GM10248 (cell line): ENCODE results near the gene MAML3.

Experiments
- CTCF ChIA-PET: fragments of 300-600 bp; sonication (Branson Sonifier 250); formaldehyde crosslinking; extraction: SDS; loops from one replicate; lab custom pipeline; 2021; ENCODE audit warnings: antibody characterized with exemption; lab: Yijun Ruan, JAX
- POLR2A ChIA-PET: fragments of 350-650 bp; sonication (Branson Sonifier 250); formaldehyde crosslinking; extraction: SDS; loops from one replicate; lab custom pipeline; 2020; ENCODE audit warnings: antibody characterized with exemption; lab: Yijun Ruan, JAX
- DNase-seq: peaks from one replicate; pipeline ENCODE4 v3.0.0; 2012; ENCODE audit errors: extremely low spot score
- TF ChIP-seq, protein P1 (sequence below): IDR thresholded peaks from 2 replicates; pipeline ENCODE4 v1.5.1; 2012; ENCODE audit warnings: mild to moderate bottlenecking, low read depth; ENCODE audit errors: extremely low read depth, missing control alignments, control extremely low read depth

MAML3 gene

DNA sequence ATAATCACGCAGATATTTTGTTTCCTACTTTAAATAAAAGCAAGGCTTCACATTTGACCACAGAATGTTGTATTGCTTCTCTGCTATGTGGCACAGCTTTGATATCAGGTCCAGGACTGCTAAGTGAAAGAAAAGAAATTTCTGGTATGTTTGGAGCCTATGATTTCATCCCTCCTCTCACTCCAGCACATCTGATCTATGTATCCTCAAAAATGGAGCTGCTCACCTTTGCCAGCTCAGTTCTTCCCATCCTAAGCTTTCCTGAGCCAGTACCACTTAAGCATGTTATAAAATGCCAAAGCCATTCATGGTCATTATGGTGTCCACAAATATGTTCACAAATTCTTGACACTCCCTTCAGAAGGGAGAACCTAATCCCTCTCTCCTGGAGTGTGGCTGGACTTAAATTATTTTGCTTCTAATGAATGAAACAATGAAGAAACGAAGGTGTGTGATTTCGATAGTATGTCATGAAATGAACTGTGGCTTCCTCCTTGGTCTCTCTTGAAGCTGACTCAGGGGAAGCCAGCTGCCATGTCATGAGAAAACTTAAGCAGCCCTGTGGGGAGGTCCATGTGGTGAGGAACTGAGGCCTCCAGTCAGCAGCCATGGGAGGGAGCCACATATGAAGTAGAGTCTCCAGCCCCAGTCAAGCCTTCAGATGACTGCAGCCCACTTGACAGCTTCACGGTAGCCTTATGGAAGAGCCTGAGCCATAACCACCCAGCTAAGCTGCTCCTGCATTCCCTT lies 280.7 kb downstream of the MAML3 start:
- no peak for DNase-seq
- CTCF ChIA-PET, result no interaction called here
- POLR2A ChIA-PET, result no interaction called here
- TF ChIP-seq, protein P1, sequence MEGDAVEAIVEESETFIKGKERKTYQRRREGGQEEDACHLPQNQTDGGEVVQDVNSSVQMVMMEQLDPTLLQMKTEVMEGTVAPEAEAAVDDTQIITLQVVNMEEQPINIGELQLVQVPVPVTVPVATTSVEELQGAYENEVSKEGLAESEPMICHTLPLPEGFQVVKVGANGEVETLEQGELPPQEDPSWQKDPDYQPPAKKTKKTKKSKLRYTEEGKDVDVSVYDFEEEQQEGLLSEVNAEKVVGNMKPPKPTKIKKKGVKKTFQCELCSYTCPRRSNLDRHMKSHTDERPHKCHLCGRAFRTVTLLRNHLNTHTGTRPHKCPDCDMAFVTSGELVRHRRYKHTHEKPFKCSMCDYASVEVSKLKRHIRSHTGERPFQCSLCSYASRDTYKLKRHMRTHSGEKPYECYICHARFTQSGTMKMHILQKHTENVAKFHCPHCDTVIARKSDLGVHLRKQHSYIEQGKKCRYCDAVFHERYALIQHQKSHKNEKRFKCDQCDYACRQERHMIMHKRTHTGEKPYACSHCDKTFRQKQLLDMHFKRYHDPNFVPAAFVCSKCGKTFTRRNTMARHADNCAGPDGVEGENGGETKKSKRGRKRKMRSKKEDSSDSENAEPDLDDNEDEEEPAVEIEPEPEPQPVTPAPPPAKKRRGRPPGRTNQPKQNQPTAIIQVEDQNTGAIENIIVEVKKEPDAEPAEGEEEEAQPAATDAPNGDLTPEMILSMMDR, result no peak

DNA sequence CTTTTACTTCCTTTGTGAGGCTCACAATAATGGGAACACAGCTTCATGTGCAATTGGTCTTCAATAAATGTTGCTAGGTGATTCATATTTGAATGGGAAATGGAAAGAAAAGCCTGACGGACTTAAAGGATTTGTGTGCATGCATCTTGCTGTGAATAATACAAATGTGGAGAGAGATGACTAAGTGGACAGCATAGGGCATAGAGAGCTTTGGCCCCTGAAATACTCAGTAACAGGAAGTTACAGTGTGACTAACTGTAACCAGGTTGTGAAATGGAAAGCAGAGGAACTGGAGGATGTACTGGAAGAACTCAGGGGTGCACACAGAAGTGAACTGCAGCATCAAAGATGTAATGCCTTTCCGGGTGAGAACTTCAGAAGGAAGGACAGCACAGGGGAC lies 281.7 kb downstream of the MAML3 start:
- TF ChIP-seq, protein P1, result no peak
- no peak for DNase-seq
- ChIA-PET POLR2A (no interaction called here), CTCF (no interaction called here)

DNA sequence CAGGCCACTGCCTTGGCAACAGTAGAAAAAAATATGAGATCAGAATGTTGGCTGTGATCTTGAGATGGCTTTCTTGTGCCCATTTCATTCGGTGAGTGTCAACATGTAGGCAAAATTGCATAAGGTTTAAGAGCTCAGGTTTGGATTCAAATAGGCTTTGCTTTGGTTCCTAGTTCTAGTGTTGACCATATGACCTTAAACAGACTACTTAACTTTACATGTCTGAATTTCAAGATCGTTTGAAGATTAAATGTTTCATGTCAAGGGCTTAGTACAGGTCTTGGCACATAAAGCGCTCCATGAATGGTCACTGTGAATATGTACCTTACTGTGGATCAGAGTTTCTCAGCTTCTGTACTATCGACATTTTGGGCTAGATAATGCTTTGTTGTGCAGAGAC lies 284.2 kb downstream of the MAML3 start:
- TF ChIP-seq, protein P1, result no peak
- CTCF ChIA-PET, result no interaction called here
- no peak for DNase-seq
- POLR2A ChIA-PET, result no interaction called here

DNA sequence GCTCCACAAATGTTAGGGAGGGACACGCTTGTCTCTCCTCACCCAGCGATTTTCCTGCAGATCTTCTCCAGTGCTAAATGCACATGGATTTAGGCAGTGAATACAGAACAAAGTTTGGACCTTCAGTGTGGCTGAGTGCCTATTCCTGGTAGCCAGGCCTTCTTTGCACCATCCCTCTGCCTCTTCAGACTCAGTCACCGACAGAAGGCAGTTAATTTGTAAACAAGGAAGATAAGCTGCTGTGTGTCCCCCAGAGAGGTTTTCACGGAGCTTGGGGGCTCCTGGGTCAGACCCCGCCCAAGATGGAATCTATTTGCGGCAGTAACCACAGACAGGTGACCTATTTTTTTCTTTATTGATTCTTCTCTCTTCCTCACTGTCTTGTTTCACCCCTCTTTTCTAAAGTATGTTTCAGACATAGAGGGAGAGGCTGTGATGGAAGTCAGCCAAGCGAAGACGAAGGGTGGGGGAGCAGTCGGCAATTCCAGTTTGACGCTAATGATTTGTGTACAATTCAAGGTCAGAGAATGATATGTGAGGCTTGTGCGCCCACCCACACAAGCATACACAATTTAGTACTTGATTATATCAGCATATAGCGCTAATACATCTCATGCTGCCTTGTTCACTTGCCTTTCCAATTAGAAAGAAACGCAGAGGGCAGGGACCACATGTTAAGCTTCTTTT lies 287.6 kb downstream of the MAML3 start:
- CTCF ChIA-PET, result interaction anchor here (1.4 kb wide), 1 partner anchor 43 kb away, joined by 4 read pairs; no protein-coding TSS in a partner anchor
- TF ChIP-seq, protein P1, result no peak
- POLR2A ChIA-PET, result no interaction called here
- DNase-seq, result no peak

DNA sequence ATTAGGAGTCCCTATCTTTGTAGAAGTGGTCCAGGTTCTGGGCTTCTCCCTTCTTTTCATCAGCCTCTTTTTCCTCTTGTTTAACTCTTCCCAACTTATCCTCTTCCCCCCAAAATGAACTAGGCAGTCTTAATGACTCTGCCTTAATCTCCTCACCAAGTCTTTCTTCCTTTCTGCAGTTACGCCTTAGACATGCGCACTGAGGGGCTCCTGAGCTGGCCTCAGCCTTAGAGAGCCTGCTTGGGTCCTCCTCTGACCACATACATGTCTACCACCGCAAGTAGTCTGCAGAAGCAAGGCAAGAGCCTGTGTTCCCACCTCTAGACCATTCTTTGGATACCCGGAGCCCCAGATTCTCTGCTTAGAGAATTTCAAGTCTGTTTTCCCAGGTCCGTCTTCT lies 288.4 kb downstream of the MAML3 start:
- CTCF ChIA-PET, result no interaction called here
- DNase-seq, result no peak
- POLR2A ChIA-PET, result no interaction called here
- TF ChIP-seq, protein P1, result no peak

- TF ChIP-seq, protein P1, result no peak
- ChIA-PET CTCF (no interaction called here), POLR2A (no interaction called here)
- DNase-seq, result no peak
Measured at GRCh38 chr4:139863531-139863930, 290.5 kb downstream of the MAML3 start.
